Measurements from ENCODE around the gene CELA2B. TPM values are rescaled to one million over a fixed set of nuclear protein-coding genes. Genes with fewer than 3 reads are reported as not detected.
"Not testable (repeated sequence)": the region's sequence is repeated elsewhere in the genome, so short reads cannot be mapped to it uniquely, and the experiment has no call there.

The CELA2B gene
- total RNA-seq, 2 experiments from 2014 or later: not detected

DNA sequence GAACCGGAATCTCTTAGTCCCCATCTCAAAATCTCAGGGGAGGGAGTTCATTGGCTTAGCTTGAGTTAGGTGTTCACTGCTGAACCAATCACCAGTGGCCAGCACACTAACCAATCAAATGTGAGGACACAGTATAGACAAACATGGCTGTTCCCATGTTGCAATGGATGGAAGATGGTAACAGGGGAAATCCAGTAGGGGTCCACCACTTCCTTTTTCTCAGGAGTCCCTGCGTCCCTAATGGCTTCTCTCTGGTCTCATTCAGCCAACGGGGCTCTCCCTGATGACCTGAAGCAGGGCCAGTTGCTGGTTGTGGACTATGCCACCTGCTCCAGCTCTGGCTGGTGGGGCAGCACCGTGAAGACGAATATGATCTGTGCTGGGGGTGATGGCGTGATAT, 9.7 kb downstream of the CELA2B start:
- CTCF ChIA-PET: no interaction called here
- H3K4me3 Mint-ChIP-seq: no peak overlapping the region
- intact Hi-C loops (cut with micrococcal nuclease): no loop called here
- no peak for ATAC-seq
- no peak for DNase-seq
- no peaks in the 10 kb centered on the region for H3K4me1 Mint-ChIP-seq (ENCODE audit: low read depth)
- TF ChIP-seq, protein P1, sequence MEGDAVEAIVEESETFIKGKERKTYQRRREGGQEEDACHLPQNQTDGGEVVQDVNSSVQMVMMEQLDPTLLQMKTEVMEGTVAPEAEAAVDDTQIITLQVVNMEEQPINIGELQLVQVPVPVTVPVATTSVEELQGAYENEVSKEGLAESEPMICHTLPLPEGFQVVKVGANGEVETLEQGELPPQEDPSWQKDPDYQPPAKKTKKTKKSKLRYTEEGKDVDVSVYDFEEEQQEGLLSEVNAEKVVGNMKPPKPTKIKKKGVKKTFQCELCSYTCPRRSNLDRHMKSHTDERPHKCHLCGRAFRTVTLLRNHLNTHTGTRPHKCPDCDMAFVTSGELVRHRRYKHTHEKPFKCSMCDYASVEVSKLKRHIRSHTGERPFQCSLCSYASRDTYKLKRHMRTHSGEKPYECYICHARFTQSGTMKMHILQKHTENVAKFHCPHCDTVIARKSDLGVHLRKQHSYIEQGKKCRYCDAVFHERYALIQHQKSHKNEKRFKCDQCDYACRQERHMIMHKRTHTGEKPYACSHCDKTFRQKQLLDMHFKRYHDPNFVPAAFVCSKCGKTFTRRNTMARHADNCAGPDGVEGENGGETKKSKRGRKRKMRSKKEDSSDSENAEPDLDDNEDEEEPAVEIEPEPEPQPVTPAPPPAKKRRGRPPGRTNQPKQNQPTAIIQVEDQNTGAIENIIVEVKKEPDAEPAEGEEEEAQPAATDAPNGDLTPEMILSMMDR (IDR thresholded peaks at IDR 0.05): no peak
- H3K27ac Mint-ChIP-seq: no peak overlapping the region
- H3K27me3 Mint-ChIP-seq: no peaks in the 10 kb centered on the region
- POLR2A ChIA-PET: no interaction called here
- peaks cover 2% of the 10 kb centered on the region for H3K36me3 Mint-ChIP-seq (ENCODE audit: low read depth)
- no peaks in the 10 kb centered on the region for H3K9me3 Mint-ChIP-seq

DNA sequence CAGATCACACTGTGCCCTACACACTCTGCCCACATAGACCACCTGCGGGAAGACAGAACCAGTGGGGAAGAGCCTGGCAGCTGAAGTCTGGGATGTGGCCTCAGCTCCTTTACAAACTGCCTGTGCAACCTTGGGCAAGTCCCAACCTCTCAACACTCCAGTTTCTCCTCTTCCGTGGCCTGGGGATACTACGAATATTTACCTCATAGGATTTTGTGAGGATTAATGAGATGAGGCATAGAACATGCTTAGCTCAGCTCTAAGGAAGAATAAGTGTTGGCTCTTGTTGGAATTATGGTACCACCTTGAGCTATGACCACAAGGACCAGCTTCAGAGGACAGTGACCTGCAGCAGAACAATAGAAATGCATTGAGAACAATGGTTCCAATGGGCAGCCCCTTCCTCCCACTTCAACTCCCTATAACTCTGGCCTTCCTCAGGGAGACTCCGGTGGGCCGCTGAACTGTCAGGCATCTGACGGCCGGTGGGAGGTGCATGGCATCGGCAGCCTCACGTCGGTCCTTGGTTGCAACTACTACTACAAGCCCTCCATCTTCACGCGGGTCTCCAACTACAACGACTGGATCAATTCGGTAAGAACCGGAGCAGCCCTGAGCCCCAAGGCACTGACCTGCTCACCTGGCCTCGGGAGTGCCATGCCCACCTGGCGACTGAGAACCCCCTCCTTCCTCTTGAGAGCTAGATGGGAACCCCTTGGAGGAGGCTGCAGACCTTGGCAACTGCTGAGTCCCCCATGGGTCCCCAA, 11.1 kb downstream of the CELA2B start:
- intact Hi-C loops (cut with micrococcal nuclease); H3K27ac Mint-ChIP-seq; H3K27me3 Mint-ChIP-seq; DNase-seq; ATAC-seq; H3K9me3 Mint-ChIP-seq; H3K4me1 Mint-ChIP-seq (ENCODE audit: low read depth); H3K4me3 Mint-ChIP-seq; POLR2A ChIA-PET; H3K36me3 Mint-ChIP-seq (ENCODE audit: low read depth); CTCF ChIA-PET: not testable (repeated sequence)

DNA sequence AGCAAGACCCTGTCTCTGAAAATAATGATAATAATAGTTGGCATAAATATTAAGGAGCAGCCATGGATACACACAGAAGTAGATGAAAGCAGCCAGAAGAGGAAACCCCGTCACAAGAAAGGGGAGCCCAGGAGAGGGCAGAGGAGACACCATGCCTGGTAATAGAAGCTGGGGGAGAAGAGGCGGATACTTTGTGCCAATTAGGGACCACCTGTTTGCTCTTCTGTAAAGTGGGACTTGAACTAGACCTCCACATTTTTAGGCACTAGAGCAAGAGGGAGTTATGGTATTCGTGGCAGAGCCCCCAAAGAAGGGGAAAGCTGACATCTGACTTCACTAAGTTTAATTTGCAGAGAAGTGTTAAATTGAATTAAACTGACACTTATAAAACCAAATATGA, 12.5 kb downstream of the CELA2B start:
- CTCF ChIA-PET: no interaction called here
- Mint-ChIP-seq H3K27ac (no peak overlapping the region), H3K9me3 (no peaks in the 10 kb centered on the region), H3K4me3 (no peak overlapping the region), H3K27me3 (no peaks in the 10 kb centered on the region), H3K4me1 (ENCODE audit: low read depth) (no peaks in the 10 kb centered on the region), H3K36me3 (ENCODE audit: low read depth) (peaks cover 2% of the 10 kb centered on the region)
- POLR2A ChIA-PET: no interaction called here
- TF ChIP-seq, protein P1 (IDR thresholded peaks at IDR 0.05): no peak
- no peak for DNase-seq
- intact Hi-C loops (cut with micrococcal nuclease): no loop called here
- ATAC-seq: no peak

DNA sequence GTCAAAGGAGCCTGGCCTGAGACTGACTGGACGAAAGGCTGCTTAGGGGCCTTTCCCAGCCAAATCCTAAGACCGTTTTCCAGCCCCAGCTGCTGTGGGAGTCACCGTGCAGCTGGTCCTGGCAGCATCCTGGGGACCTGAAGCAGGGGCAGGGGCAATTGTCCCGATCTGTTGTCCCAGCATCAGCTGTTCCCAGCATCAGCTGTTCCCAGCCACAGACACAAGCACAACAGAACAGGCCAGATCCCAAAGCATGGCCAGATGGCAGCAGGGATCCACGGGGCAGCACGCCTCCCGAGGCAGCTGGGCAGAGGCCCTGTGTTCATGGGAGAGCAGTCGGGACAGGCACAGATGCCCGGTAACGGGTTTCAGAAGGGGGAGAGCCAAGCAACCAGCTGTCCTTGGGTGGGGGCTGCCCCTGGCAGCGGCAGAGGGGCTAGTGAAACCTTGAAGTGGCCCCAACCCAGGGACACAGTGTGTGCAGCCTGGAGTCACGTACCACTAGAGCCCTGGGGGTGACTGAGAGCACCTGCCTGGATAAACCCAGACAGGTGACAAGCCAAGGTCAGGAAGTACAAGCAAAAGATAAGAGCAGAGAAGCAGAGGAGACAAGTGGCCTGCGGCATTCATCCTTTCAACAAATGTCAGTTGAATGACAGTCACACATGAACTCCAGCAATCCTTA, 13.3 kb downstream of the CELA2B start:
- H3K36me3 Mint-ChIP-seq (ENCODE audit: low read depth): peaks cover 2% of the 10 kb centered on the region

DNA sequence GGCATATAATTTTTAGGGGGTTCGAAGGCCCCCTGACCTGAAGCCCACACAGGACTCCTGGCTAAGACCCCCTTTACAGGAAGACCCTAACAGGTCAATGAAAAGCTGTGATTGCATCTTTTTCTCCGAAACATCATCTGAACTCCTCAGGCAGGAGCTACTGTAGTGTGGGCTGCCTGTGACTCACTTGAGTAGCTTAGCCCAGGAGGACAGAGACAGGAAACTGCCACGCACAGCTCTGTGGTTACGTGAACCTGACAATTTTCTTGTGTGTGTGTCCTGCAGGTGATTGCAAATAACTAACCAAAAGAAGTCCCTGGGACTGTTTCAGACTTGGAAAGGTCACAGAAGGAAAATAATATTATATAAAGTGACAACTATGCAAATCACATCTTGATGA, 15.1 kb downstream of the CELA2B start:
- intact Hi-C loops (cut with micrococcal nuclease); H3K4me3 Mint-ChIP-seq; POLR2A ChIA-PET; H3K36me3 Mint-ChIP-seq (ENCODE audit: low read depth); H3K27ac Mint-ChIP-seq; H3K4me1 Mint-ChIP-seq (ENCODE audit: low read depth); H3K27me3 Mint-ChIP-seq; H3K9me3 Mint-ChIP-seq: not testable (repeated sequence)
- DNase-seq (peak; percentile 33), ATAC-seq (peak; percentile 69)
- CTCF ChIA-PET: interaction anchor here (1.2 to 1.5 kb wide), 2 partner anchors 23 to 168 kb away, joined by 3 read pairs; no protein-coding TSS in a partner anchor

More for the DNA sequence above, 13.3 kb downstream of the CELA2B start:
- intact Hi-C loops (cut with micrococcal nuclease): no loop called here
- H3K27ac Mint-ChIP-seq: no peak overlapping the region
- no peak overlapping the region for H3K4me3 Mint-ChIP-seq
- no peaks in the 10 kb centered on the region for H3K9me3 Mint-ChIP-seq
- TF ChIP-seq, protein P1 (IDR thresholded peaks at IDR 0.05): no peak
- ChIA-PET POLR2A (no interaction called here), CTCF (no interaction called here)
- no peak for ATAC-seq
- no peak for DNase-seq
- H3K4me1 Mint-ChIP-seq (ENCODE audit: low read depth): no peaks in the 10 kb centered on the region
- no peaks in the 10 kb centered on the region for H3K27me3 Mint-ChIP-seq

DNA sequence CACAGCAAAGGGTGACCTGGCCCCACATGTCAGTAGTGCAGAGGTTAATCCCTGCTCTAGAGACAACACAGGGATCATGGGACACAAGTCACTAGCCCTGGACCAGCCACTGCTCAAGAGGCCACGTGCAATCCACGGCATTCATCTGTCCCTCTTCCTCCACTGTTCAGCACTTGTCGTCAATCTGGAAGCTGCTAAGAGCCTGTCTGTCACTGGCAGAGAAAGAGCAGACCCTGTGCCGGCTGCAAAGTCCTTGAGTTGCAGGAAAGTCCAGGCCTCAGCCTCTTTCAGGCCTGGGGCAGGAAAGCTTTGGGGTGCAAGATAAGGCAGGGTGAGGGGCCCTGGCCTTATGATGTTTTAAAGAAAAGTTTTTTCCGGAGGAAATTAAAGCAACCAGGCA, 16.7 kb downstream of the CELA2B start:
- no peaks in the 10 kb centered on the region for H3K27me3 Mint-ChIP-seq
- TF ChIP-seq, protein P1 (IDR thresholded peaks at IDR 0.05): no peak
- ChIA-PET POLR2A (no interaction called here), CTCF (no interaction called here)
- H3K4me3 Mint-ChIP-seq: no peak overlapping the region
- no peak overlapping the region for H3K27ac Mint-ChIP-seq
- DNase-seq (no peak), ATAC-seq (no peak)
- H3K9me3 Mint-ChIP-seq: no peaks in the 10 kb centered on the region
- no peaks in the 10 kb centered on the region for H3K4me1 Mint-ChIP-seq (ENCODE audit: low read depth)
- intact Hi-C loops (cut with micrococcal nuclease): no loop called here
- peaks cover 4% of the 10 kb centered on the region for H3K36me3 Mint-ChIP-seq (ENCODE audit: low read depth)
